K562 (cell line): Measurements from ENCODE around the gene ZNF195. TPM values are rescaled to one million over a fixed set of nuclear protein-coding genes. Genes with fewer than 3 reads are reported as not detected.

Experiments used
- ARID3B ChIP-seq: fragments of 250-450 bp; sonication (Bioruptor Pico); IDR thresholded peaks from 2 replicates; pipeline ENCODE4 v1.4.0; 2020; ENCODE audit warnings: borderline replicate concordance
- EP300 ChIP-seq: IDR thresholded peaks from 2 replicates; pipeline ENCODE4 v1.6.1; 2012; ENCODE audit warnings: low read length, improper control_type of control experiment
- KDM5B ChIP-seq: fragments of 200-600 bp; sonication (generic); IDR thresholded peaks from 2 replicates; pipeline ENCODE4 v1.6.1; 2012; ENCODE audit warnings: low read depth, mild to moderate bottlenecking, moderate library complexity, low read length, control low read depth, inconsistent platforms; ENCODE audit not compliant: insufficient replicate concordance
- KHSRP ChIP-seq: fragments of 450-650 bp; IDR thresholded peaks from 2 replicates; pipeline ENCODE4 v1.6.1; 2017
- MGA ChIP-seq: fragments of 450-650 bp; IDR thresholded peaks from 2 replicates; pipeline ENCODE4 v1.6.1; 2016; ENCODE audit warnings: mild to moderate bottlenecking, moderate library complexity
- SFPQ ChIP-seq: fragments of 200-400 bp; formaldehyde crosslinking; IDR thresholded peaks from 2 replicates; pipeline ENCODE4 v1.6.1; 2017; ENCODE audit warnings: mild to moderate bottlenecking, low read depth, low read length, moderate library complexity
- ZNF639 ChIP-seq, 2 experiments: fragments of 200-800 bp in 1 of 2; sonication (Bioruptor generic) in 1 of 2; sonication (generic) in 1 of 2; formaldehyde crosslinking in 1 of 2; IDR thresholded peaks in 1 of 2; conservative IDR thresholded peaks in 1 of 2; 2 replicates each; pipeline versions ENCODE4 v1.5.0 to v1.6.1; 2016 to 2020; ENCODE audit warnings: missing compliant biosample characterization in 1 of 2, missing genetic modification characterization in 1 of 2, missing genetic modification reagents in 1 of 2
- polyA plus RNA-seq, 8 experiments: library from polyadenylated mRNA; depleted of rRNA in 4 of 8; stranded (reverse) in 5 of 8; unstranded in 3 of 8; fragments of >200 nt; fragmentation: Nextera tagmentation in 2 of 8; fragmentation: Illumina TruSeq in 1 of 8; extraction: Ambion mirVana in 2 of 8; extraction: Trizol in 1 of 8; gene quantifications; 2 replicates each; pipeline versions ENCODE4 v1.2.1 to v1.2.3, GENCODE V29; 2011 to 2014; ENCODE audit warnings: inconsistent platforms in 1 of 8, missing spikeins in 1 of 8
- total RNA-seq, 7 experiments: library from RNA; depleted of rRNA in 6 of 7; stranded (reverse); fragments of >200 nt in 6 of 7; fragmentation: Illumina TruSeq in 2 of 7; extraction: Trizol in 2 of 7; gene quantifications; 2 replicates each; pipeline versions ENCODE4 v1.2.1 to v1.2.3, GENCODE V29; 2011 to 2021; ENCODE audit warnings: low replicate concordance in 1 of 7

ZNF195 gene
- total and polyA plus RNA-seq, 9 of the 15 experiments (the other 6 are each of a cell fraction or from before 2014, with no cell fraction given) = 42.1 to 75.5 (median 60.4) TPM

- TF ChIP-seq MGA (peak; percentile 80), EP300 (peak; percentile 26; the same call in 1 of the 2 replicates), KDM5B (peak; percentile 77), ARID3B (no peak), ZNF639 (CRISPR knock-in tag; conservative IDR thresholded peaks at IDR 0.05 in 1 of 2, IDR thresholded peaks at IDR 0.05 in 1 of 2) (no peak; a peak in 2 of 4 replicates), SFPQ (no peak), KHSRP (no peak)
Observed at GRCh38 chr11:3378426-3379423, at the start of gene ZNF195 (continued).
